ENCODE results near the gene ARID1A.

DNA sequence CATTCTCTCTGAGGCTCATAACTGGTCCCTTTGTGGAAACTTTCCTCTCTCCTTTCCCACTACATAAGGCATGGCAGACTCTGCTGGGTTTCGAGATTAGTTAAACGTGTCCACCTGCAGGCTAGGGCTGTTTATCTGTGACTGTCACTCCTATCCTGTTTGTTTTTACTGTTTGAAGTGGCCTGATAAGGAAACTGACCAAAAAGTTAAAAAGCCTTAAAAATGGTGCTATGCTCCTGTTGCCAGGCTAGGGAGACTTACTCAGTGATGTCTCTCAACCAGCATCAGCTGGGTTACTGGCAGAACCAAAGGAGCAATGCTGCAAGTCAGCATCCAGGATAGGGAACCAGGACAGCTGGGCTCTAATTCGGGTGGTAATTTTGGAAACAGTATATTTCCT, 95.8 kb downstream of the ARID1A start:
- TF ChIP-seq CTCF (IDR thresholded peaks at IDR 0.05; ENCODE audit: low read depth, low read length) (no peak), EZH2phosphoT487 (IDR thresholded peaks at IDR 0.05; ENCODE audit: low read depth) (no peak)

Measured in OCI-LY3 (cell line).